DMS153 treated with DMSO at 0.1 percent for 48 hours (cell line): ENCODE results near the gene EPC1.
"Not testable (repeated sequence)": the region's sequence is repeated elsewhere in the genome, so short reads cannot be mapped to it uniquely, and the experiment has no call there.

ENCODE experiments used
- DNase-seq: peaks from one replicate; lab custom pipeline; 2025; ENCODE audit not compliant: unreplicated experiment; lab: John Stamatoyannopoulos, UW

EPC1 gene

DNA sequence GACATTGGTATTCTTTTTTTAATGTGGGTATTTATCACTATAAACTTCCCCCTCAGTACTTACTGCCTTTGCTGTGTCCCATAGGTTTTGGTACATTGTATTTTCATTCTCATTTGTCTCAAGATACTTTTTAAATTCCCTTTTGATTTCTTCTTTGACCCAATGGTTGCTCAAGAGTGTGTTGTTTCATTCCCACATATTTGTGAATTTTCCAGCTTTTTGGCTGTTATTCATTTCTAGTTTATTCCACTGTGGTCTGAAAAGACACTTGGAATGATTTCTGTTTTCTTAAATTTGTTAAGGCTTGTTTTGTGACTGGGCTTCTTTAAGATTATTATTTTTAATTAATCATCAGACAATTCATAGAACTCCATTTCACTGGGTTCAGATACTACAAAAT lies 105.0 kb downstream of the EPC1 start:
- no peak for DNase-seq

DNA sequence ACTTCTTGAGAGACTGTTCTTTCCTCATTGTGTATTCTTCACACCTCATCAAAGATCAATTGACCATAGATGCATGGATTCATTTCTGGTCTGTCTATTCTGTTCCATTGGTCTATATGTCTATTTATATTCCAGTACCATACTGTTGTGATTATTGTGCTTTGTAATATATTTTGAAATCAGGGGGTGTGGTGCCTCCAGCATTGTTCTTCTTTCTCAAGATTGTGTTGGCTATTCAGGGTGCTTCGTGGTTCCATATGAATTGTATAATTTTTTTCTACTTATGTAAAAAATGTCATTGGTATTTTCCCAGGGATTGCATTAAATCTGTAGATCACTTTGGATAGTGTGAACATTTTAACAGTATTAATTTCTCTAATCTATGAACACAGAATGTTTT lies 106.5 kb downstream of the EPC1 start:
- DNase-seq, result no peak

DNA sequence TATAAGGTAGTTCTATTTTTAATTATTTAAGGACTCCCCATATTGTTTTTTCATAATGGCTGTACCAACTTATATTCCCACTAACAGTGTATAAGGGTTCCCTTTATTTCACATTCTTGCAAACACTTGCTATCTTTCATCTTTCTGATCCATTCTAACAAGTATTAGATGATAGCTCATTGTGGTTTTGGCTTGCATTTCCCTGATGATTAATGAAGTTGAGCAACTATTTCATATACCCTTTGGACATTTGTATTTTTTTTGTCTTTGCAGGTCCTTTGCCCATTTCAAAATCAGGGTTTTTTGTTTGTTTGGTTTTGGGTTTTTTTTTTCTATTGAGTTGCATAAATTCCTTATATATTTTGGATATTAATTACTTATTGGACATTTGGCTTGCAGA lies 107.2 kb downstream of the EPC1 start:
- DNase-seq, result no peak

DNA sequence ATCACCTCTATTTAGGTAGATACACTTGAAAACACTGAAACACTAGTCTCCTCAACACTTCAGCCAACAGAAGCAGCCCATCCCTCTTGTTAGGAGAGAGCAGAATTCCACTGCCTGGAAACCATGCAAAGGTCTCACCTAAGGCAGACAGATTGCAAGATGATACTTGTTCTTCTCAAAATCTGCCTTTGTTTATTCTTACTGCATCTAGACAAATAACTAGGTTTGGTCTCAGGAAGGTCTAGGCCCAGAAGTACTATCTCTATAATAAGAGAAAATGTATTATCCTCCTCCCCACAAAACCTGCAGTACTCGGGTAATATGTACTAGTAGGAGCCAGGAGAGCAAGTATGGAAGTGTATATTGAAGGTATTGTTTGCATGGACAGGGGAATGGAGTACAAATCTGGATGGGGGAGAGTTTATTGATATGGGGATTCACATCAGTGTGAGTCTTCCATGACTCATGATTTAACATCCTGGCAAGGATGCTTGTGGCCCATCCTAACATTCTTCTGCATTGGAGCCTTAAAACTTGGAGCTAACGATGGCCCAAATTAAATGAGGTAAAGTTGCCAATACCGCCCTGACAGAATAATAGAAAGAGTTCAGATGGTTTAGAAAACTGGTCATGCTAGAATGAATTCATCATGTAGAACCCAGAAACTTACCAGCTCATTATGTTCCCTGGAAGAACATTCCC lies 109.2 kb downstream of the EPC1 start:
- DNase-seq, result no peak

DNA sequence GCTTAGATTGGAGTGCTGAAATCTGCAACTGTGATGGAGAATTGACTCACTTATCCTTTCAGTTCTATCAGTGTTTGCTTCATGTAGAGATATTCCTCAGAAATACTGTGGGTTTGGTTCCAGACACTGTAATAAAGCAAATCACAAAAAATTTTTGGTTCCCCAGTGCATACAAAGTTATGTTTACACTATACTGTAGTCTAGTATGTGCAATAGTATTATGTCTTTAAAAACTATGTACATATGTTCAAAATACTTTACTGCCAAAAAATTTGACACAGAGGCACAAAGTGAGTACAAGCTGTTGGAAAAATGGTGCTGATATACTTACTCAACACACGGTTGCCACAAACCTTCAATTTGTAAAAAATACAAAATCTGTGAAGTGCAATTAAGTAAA lies 112.5 kb downstream of the EPC1 start:
- no peak for DNase-seq

DNA sequence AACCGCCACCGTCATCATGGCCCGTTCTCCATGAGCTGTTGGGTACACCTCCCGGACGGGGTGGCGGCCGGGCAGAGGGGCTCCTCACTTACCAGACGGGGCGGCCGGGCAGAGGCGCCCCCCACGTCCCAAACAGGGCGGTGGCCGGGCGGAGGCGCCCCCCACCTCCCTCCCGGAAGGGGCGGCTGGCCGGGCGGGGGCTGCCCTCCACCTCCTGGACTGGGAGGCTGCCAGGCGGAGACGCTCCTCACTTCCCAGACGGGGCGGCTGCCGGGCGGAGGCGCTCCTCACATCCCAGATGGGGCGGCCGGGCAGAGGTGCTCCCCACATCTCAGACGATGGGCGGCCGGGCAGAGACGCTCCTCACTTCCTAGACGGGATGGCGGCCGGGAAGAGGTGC lies 113.6 kb downstream of the EPC1 start:
- DNase-seq, result not testable (repeated sequence)

DNA sequence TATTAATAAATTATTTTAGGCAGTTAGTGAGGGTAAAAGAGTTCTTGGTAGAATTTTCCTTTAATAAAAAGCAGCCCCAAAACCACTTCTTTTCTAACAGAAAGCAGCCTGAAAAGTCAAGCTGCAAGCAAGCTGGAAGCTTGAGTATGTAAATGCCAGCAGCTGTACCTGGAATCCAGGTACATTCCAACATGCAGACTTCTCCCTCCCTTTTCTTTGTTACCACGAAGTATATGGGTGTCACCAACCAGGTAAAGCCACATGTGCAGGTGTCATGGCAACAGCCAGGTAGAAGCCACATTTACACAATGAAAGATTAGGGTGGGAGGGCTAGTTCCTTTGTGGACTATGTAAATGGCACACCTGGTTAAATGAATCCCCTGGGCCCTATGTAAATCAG lies 114.6 kb downstream of the EPC1 start:
- DNase-seq, result no peak

DNA sequence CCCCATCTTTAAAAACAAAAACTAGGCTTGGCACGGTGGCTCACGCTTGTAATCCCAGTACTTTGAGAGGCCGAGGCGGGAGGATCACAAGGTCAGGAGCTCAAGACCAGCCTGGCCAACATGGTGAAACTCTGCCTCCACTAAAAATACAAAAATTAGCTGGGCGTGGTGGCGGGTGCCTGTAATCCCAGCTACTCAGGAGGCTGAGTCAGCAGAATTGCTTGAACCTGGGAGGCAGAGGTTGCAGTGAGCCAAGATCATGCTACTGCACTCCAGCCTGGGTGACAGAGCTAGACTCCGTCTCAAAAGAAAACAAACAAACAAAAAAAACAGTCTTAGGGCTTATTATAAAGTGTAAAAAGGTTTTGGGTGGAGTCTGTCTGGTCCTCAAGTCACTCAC lies 117.2 kb downstream of the EPC1 start:
- DNase-seq, result not testable (repeated sequence)

DNA sequence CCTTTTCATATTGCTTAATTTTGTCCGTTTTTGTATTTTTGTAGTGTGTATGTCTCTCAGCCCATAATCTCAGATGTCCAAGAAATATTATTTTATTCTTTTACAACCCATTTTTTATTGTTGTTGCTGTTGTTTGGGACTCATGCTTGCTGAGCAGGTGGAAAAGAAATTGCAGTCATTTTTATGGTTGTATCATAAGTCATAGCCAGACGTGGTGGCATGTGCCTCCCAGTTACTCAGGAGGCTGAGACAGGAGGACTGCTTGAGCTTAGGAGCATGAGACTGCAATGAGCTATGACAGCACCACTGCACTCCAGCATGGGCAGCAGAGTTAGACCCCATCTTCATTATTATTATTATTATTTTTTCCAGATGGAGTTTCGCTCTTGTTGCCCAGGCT lies 117.8 kb downstream of the EPC1 start:
- DNase-seq, result no peak

DNA sequence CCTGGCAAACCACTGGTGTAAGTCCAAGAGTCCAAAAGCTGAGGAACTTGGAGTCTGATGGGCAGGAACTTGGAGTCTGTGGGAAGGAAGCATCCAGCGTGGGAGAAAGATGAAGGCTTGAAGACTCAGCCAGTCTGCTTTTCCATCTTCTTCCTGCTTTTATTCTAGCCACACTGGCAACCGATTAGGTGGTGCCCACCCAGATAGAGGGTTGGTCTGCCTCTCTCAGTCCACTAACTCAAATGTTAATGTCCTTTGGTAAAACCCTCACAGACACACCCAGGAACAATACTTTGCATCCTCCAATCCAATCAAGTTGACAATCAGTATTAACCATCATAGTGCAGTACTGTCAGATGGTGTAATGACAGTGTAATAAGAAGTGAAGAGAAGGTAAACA lies 119.2 kb downstream of the EPC1 start:
- no peak for DNase-seq

DNA sequence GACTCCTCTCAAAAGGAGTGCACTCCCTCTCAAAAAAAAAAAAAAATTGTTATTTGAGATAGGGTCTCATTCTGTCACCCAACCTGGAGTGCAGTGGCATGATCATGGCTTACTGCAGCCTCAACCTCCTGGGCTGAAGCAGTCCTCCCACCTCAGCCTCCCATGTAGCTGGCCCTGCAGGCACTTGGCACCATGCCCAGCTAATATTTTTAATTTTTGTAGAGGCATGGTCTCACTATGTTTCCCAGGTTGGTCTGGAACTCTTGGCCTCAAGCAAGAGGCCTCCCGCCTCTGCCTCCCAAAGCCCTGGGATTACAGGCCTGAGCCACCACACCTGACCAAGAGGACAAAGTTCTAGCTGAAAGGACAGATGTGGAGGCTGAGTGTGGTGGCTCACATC lies 120.3 kb downstream of the EPC1 start:
- DNase-seq, result no peak

DNA sequence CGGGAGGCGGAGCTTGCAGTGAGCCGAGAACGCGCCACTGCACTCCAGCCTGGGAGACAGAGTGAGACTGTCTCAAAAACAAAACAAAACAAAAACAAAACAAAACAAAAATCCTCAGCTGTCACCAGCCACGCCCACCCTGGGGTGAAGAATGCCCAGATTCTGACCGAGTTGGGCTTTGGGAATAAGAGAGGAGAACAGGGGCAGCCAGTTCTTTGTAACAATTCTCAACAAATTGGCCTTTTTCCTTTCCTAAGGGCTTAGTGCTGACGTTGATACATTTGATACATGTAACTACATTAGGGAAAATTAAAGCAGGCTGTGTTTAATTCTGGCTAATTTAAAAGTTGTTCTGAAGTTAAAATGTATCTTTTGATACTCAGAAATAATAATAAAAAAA lies 121.0 kb downstream of the EPC1 start:
- no peak for DNase-seq

DNA sequence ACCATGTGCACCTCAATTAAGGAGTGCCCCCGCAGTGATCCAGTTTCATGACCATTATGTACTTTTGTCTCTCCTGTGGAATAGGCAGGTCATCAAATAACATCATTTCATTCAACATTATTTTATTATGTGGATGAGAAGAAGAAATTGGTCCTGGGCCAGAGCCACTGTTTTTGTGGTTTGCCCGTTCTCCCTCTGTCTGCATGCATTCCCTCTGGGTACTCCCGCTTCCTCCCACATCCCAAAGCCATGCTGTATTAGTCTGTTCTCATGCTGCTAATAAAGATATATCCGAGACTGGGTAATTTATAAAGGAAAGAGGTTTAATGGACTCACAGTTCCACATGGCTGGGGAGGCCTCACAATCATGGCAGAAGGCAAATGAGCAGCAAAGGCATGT lies 124.6 kb downstream of the EPC1 start:
- DNase-seq, result not testable (repeated sequence)

DNA sequence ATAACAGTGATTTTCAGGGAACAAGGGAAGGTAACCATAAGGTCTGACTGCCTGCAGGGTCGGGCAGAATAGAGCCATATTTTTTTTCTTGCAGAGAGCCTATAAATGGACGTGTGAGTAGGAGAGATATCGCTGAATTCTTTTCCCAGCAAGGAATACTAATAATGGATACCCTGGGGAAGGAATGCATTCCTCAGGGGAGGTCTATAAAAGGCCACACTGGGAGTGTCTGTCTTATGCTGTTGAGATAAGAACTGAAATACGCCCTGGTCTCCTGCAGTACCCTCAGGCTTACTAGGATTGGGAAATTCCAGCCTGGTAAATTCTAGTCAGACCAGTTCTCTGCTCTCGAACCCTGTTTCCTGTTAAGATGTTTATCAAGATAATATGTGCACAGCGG lies 127.8 kb downstream of the EPC1 start:
- DNase-seq, result not testable (repeated sequence)

DNA sequence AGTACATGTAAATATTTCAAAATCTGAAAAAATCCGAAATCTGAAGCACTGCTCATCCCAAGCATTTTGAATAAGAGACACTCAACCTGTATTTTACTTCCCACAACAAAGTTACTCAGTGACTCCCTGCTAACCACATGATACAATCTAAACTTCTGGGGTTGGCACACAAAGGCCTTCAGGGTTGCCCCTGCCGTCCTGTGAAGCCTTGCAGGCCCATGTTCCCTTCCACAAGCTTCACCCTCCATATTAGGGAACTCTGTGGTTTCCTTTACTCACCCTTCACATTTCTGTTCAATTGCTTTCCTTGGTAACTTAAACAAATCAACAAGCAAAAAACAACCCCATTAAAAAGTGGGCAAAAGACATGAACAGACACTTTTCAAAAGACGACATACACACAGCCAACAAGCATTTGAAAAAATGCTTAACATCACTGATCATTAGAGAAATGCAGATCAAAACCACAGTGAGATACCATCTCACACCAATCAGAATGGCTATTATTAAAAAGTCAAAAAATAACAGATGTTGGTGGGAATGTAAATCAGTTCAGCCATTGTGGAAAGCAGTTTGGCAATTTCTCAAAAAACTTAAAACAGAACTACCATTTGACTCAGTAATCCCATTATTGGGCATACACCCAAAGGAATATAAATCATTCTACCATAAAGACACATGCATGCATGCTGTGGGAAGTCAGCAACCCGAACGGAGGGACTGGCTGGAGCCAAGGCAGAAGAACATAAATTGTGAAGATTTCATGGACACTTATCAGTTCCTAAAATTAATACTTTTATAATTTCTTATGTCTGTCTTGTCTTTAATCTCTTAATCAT lies 128.5 kb downstream of the EPC1 start:
- not testable (repeated sequence) for DNase-seq
